DMS153 (cell line): ENCODE results near the gene ADSS1.

ENCODE experiments used
- DNase-seq: peaks from one replicate; lab custom pipeline; 2025; lab: John Stamatoyannopoulos, UW

Gene ADSS1

DNA sequence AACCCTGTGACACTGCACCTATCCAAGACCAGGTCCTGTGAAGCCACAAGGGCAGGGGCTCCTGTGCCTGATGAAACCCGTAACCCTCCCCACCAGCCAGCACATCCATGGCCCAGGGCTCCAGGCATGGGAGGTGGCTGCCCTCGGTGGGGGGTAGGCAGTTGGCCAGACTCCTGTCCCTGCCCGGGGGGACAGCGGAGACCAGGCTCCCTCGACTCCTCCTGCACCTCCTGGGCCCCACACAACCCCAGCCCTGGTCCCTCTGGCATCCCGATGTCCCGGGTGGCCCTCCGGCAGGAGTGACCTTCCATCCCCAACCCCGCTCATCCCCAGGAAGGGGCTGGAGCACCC, 60.2 kb downstream of the ADSS1 start:
- no peak for DNase-seq

DNA sequence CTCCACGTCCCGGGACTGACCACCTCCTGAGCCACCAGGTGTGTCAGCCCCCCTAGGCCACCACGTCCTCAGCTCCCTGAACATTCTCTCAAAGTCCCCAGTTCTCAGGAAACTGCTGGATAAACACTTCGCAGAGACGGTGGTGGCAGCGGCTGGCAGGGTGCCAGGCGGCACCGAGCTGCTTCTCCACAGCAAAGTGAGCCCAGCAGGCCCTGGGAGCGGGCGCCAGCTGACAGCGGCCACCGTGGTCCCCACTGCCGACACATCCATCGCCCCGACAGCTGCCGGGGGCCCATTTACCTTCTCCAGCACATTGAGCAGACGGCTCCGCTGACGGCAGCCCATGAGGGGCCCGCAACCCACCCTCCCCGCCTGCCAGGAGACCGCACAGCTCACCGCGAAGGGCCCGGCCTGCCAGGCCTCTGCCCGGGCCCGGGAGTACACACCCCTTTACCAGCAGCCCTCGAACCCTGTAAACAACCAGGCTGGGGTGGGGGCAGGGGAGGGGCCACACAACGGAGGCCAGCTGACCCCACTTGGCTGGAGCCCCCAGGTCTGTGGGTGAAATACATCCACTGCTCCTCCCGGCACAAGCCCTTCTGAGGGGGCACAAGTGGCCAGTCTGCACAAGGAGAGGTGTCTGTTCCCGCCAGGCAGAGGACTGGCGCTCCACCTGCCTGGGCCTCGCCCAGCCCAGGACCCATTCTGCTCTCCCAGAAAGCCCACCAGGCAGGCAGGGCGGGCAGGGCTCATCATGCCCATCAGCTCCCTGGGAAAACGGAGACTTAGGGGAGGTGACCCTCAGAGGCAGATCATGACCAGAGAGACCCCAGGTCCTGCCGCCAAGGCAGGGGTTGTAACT, 61.0 kb downstream of the ADSS1 start:
- DNase-seq = no peak

DNA sequence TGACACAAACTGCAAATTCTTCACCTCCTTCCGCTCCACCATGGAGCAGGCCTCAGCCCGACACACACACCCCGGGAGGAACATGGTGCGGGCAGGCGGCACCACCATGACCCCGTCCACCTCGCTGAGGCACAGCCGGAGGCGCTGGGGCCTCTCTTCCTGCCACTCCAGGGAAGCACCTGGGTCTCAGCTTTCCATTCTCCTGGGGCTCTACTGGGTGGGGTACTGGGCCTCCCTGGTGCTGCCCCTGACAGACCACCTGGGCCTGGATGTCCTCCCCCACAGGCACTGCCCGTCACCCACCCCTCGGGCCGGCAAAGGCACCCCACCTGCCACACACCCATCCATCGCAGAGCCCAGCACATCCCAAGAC, 61.7 kb downstream of the ADSS1 start:
- DNase-seq = no peak

DNA sequence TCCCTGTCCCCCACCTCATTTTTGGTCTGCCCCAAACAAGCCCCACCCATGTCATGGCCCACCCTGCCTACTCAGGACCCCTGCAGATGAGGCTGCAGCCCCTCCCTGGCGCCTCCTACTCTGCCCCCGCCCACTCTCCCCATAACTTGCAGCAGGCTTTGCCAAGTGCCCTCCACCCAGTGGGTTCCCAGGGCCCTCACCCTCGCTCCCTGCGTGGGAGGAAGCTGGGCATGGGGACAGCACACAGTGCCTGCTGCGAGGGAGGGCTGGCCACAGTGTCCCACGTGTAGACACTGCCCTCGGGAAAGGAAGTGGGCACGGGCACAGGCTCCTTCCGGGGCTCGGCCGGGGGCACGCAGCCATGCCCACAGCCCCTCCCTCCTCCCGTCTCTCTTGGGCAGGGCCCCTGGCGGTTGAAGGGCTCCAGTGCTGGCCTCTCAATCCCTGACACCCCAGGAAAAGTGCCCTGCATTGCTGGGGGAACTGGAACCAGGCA, 62.1 kb downstream of the ADSS1 start:
- no peak for DNase-seq

DNA sequence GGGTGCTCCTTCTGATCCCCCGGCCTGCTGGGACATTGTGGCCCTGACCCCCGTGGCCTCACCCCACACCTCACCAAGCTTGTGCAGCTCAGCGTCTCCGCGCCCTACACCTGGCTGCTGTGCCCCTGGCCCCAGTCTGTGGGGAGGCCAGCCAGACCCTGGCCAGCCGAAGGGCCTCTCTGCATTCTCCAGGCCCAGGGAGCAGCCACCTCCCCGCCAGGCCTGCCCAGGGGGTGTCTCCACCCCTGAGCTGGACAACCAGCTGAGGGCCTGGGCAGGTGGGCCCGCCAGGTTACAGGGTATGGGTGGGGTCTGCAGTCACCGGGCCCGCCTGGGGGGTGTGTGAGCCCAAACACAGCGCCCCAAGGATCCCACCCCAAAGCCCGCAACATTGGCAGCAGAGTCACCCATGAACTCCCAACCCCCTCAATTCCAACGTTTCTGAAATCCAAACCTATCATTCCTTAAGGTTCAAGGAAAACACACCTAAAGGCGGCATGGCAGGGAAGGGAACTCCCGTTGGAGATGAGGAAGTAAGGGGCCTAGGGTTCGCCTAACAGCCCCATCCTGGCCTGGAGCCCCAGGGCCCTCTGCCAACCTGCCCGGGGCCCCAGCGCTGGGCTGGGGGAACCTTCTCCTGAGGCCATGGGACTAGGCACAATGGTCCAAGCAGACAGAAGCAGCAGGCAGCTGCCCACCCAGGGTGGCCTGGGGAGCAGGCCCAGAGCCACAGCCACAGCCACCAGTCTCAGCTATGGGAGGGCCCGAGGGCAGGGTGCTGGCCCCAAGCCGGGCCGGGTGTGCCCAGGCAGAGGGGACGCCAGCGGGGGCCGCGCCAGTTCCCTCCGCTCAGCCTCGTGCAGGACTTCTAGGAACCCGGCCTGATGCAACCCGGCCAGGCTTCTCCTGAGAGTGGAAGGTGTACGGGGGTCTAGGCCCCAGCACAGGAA, 63.0 kb downstream of the ADSS1 start:
- DNase-seq = no peak

DNA sequence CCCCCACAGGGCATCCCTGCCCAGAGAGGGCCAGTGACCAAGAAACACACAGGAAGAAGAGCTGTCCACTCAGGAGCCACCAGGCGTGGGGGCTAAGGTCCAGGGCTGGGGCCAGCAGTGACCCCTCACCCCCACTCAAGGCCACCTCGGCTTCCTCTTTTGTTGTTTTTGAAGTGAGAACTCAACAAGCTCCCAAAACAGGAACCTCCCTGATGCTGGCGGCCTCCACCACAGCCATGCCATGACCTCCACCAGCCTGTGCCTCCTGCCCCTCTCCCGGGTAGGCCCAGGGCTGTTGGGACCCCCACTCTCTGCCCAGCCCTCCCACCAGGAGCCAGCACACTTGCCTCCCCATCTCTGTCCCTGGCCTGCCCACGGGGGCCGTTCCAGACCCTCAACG, 63.7 kb downstream of the ADSS1 start:
- no peak for DNase-seq

DNA sequence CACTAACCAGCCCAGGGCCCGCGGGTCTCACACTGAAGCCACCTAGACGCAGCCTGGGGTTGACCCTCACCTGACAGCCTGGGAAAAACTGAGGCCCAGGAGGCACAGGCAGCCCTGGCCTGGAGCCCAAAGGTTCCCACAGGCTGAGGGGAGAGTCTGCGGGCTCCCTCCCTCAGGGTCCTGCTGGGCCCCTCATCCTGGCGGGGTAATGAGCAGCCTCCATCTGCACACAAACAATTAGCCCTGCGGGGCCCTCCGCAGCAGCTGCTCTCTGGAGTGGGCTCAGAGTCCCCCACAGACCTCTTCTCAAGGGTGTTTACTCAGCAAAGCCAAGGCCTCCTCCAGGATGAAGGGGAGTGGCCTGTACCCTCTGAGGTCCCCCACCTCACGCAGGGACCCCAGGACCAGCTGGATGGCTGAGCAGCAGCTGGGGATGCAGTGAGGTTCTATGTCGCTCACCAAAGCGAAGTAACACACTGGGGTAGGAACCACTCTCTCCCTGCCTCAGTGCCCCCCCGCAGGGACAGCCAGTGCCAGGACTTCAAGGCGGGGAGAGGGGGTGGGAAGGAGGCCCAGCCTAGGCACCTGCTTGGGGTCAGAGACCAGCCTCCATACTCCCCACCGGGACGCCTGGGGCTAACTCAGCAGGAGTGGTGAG, 64.3 kb downstream of the ADSS1 start:
- DNase-seq = no peak

DNA sequence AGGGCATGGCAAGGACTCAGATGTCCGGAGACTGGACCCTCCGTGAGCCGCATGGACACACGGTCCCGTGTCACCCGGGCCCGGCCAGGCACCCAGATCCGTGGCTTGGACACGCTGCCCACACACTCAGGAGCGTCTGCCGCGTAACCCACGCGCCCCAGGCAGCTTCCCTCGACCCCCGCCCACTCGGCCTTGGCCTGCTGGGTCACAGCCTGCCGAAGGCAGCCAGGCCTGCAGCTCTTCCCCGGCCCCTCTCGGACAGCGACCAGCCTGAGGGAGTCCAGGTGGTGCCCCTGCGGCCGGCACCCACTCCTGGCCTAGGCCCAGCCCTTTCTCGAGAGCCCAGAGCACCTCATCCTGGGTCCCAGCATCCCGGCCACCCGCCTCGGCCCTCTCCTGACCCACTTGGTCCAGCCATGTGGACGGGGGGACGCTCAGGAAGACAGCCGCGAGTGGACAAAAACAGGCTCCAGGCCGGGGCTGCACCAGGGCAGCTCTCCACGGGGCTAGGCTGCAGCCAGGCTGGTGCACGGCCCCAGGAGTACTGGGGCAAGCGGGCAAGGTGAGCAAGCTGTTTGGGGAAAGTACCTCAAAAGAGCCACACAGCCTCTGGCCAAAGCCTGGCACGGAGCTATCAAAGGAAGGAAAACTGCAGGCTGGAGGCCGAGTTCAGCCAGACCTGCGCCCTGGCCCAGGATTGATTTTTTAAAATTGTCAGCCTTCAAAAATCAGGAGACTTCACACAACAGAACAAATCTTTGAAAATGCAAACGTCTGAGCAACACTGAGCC, 65.0 kb downstream of the ADSS1 start:
- DNase-seq = no peak

DNA sequence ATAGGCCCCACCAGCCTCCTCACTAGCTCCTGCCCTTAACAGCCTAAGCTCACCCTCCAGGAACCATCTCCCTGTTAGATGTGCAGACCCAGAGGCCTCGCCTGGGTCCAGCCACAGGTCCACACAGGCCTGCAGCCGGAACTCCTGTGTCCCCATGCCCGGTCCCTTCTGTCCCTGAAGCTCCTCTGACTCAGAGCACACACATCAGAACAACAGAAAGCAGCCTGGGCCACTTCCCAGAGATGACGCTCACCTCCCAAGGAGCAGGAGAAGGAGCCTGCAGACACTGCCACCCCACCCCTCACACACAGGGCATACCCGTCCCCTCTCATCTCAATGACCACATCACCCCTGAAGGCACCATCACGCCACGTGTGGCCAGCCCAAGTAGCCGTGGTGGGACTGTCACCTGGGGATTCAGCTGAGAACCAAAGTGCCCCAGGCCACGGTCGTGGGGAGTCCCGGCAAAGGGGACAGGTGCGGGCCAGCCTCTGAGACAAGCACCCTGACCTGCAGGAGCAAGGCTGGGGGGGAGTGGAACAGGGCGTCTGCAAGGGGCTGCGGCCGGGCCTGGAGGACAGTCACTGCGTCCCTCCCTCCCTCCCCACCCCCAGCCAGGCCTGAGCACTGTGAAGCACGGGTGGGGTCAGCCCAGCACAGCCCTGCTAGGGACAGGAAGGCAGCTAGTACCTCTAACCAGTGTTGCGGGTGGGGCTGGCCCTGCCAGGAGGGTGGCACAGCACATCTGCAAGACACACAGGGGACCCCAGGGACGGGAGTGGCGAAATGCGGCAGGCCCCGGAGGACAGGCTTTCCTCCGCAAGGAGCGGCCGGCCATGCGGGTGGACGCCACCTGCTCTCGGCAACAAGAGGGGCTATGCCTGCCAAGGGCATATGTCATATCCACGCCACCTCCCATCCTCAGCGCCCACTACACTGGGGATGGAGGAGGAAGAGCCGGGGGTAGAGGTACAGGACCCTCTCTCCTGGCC, 66.0 kb downstream of the ADSS1 start:
- no peak for DNase-seq

DNA sequence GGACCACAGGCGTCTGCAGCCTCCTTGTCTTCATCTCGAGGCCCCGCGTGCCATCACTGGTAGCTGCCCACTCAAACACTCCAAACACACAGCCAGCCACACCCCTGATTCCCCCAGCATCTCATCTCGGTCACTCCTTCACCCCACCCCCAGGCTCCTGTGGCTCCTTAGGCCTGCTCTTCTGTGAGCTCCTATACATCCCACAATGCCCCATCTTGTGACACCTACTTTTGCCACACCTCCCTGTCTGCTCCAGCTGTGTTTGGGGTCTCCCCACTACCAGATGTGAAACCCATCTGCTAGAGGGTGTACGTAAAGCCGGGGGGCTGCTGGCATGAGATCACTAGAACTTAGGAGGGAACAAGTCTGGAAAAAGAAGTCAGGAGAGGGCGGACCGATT, 67.4 kb downstream of the ADSS1 start:
- no peak for DNase-seq

DNA sequence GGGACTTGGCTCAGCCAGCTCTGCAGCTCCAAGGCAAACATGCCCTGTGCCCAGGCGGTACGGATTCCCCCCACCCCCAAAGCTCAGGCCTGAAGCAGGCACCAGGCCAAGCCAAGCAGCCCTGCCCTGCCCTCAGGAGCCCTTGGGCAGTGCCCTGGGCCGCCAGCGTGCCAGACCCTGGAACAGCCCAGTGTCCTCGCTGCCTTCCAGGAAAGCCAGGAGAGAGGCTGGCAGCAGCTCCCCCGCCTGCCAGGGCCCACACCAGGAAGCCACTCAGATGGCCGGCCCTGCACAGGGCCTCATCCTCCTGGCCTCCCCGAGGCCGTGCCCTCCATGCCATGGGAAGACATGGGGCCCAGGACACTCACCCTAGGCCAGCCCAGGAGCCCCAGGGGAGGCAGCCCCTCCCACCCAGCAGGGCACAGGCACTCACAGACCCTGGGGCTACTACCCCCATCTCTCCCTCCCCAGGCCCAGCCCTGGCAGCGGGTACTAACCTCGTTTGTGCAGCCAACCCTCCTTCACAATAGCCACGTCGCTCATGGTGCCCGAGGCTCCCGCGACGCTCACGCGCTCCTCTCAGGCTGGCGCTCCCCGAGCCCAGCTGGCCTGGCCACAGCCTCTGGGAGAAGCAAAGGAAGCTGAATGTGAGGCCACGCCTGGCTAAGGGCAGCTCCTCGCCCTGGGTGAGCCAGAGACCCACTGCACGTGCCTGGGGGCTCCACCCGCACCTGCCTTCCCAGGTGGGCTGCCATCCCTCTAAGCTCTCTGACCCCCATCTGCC, 68.3 kb downstream of the ADSS1 start:
- DNase-seq = no peak

DNA sequence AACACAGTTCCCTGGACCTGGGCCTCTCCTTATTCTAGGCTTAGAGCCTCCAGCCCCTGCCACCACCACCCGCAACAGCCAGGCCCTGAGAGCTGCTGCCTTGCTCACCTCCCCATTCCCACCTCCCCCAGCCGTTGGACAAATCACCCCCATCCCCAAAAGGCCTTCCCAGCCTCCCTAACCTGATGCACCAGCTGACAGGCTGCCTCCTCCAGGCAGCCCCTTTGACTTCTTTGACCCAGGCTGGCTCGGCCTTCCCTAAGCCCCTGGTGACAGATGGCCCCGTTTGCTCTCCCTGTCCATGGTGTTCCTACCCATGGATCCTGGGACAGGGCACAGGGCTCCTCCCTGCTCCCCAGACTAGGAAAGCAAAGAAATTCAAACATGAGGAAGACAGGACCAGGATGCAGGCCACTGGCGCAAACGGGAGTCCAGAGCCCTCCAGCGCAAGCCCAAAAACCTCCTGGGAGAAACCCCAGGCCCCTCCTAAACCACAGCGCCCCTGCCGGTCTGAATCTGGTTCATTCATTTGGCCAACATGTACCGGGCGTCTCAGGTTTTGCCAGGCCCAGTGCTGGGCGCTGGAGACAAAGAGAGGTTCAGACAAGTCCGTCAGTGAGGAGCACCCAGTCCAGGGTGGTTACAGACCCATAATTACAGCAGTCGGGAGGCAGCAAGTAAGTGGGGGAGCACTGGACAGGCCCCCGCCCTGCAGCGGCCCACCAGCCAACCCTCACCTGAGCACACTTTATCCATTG, 69.1 kb downstream of the ADSS1 start:
- no peak for DNase-seq

DNA sequence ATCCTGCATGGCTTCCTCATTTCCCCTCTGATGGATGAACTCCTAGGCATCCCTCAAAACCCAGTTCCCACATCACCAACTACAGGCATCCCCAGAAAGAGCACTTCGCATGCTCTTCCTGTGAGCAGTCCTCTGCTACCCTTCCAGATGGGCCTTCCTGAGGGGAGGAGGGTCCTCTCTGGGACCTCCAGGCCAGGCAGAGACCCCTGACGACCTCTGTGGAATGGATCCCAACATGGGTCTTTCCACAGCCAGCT, 69.6 kb downstream of the ADSS1 start:
- no peak for DNase-seq

DNA sequence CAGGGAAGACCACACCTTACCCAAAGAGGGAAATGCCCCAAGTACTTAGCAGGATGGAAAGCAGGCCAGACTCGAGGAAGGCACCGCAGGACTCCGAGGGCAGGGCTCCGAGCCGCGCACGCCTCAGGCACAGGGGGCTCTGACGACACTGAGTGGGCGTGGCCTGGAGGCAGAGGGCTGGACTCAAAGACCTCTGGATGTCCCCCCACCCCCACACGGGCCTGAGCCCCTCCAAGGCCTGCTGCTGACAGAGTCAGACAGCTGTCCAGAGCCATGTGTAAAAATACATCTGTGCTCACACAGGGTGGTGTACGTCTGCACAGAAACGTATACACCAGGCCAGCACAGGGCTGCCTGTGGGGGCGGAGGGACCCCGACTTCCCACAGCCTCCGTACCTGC, 70.1 kb downstream of the ADSS1 start:
- no peak for DNase-seq

DNA sequence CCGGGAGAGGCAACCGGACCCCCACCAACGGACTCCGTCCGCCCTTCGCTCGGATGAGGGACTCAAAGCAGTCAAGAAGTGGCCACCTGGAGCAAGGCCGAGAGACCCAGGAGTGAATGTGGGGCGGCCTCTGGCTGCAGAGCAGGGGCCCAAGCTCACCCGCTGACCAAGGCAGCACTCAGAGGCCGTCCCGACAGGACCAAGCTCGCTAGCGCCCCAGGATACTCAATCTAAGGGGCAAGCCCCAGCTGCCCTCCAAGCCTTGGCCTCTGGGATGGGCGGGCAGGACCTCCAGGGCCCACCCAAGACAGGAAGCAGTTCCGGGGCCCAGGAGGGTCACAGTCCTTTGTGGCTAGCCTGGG, 70.6 kb downstream of the ADSS1 start:
- no peak for DNase-seq

DNA sequence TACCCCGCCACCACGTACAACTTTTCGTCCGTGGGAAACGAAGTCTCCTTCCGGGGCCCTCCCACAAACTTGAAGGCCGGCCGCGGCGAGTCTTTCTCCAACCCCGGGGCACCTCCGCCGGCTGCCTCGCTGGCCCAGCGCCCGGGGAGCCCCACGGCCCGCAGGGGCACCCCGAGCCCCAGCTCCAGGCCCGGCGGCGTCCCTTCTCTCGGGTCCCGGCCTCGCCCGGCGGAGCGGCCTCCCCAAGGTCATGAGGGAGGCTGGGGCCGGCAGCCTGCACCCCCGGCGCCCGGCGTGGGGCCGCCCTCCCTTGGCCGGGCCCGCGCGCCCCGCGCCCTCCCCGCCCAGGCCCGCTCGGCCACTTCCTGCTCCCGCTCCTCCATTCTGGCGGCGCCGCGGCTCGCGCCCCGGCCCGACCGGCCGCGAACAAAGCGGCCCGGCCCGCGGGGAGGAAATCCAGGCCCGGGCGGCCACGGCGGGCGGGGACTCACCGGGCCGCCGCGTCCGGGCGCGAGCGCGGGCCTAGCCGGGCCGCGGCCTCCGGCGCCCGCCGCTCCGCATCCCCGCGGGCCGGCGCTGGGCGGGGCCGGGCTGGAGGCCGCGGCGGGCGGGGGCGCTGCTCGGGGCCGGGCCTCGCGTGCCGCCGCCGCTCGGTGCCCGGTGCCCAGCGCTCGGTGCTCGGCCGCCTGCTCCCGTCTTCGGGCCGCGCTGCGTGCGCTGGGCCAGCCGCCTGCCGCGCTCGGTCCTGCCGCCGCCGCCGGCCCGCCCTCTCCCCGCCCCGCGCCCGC, 71.2 kb downstream of the ADSS1 start, which contains the start of gene AKT1:
Gene AKT1 (minus strand): TSS at position 756 of the 788 bp plus-strand sequence. CDS start 3,105 bp downstream, outside the sequence.
- DNase-seq = no peak

DNA sequence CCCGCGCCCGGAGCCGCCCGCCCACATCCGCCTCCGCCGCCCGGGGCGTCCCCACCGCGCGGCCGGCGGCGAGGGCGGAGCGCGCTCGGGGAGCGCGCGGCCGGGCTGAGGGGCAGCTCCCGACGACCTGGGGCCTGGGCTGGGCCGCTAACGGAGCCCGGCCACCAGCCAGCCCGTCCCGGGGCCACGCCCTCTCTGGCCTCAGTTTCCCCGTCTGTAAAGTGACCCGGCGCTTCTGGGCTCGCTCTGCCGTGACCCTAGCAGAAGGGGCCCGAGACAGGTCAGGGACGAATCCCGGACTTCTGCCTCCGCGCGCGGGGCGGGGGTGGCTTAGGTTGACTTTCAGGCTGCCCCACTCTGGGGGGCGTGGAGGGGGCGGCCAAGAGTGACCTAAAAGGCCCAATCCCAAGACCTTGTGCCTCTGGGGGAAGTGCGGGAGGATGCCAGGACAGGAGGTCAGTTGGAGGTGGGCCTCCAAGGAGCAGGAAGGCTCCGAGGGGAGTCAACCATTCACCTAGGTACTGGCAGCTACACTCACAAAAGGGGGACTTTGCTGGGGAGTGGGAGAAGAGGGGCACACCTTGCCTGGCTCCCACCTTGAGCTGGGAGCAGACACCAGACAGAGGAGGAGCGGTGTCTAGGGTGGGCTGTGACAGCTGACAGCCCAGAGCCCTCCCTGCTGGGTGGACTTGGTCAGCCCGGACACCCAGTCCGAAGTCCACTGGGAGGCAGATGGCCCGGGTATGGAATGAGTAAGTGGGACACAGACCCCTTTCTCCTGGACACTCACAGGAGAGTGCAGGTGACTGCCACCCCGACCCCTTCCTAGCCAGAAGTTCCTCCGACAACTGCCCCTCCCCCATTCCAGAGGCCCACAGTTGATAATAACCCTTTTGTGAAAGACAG, 72.0 kb downstream of the ADSS1 start:
- DNase-seq = no peak
